Measurements from ENCODE around the gene LGALS9.
"Not testable (repeated sequence)": the region's sequence is repeated elsewhere in the genome, so short reads cannot be mapped to it uniquely, and the experiment has no call there.

LGALS9 gene

DNA sequence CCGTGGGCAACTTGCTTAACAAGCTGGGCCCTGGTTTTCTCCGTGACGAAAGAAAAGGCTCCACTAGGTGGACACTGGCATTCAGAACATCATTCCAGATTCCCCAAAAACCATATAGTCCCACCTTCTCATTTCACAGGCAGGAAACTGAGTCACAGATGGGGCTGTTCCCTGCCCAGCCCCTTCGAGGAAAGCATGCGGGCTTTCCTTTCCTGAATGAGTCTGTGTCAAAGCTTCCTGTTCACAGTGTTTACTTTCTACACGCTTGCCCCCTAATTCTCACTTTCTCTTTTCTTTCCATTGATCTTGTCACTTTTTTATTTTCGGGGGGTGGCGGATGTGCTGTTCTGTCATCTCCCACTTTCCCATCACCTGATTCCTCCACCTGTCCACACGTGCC lies 10.3 kb upstream of the LGALS9 start:
- Histone ChIP-seq H3K36me3 (ENCODE audit: control insufficient read depth, low read depth, low read length) (peaks cover 25% of the 10 kb centered on the region), H3K4me1 (ENCODE audit: control insufficient read depth, low read depth, low read length) (no peaks in the 10 kb centered on the region), H3K27me3 (ENCODE audit: control insufficient read depth, insufficient read depth, low read length) (no peaks in the 10 kb centered on the region), H3K4me3 (ENCODE audit: low read length) (no peak overlapping the region), H3K27ac (ENCODE audit: low read length) (no peak overlapping the region), H3K9ac (ENCODE audit: low read length) (no peak overlapping the region), H3K9me3 (ENCODE audit: control insufficient read depth, low read depth, low read length) (no peaks in the 10 kb centered on the region)

DNA sequence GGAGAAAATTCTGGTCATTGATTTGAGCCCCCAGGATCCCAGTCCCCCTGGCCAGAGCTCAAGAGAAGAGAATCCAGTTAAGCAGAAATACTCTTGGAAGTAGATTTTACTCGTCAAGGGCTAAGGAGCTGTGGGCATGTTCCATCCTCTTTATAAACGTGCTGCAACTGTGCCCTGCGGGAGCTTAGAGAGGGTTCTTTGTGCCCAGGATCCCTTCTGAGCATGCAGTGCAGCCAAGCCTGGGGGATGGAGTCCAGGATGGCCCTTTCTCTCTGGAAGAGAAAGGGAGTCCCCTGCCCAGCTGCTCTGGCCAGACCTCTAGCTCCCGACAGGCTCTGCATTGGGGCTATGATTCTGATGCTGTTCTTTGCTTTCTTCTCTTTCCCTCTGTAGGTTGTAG lies 9.5 kb upstream of the LGALS9 start:
- Histone ChIP-seq H3K4me3 (ENCODE audit: low read length) (no peak overlapping the region), H3K9me3 (ENCODE audit: control insufficient read depth, low read depth, low read length) (no peaks in the 10 kb centered on the region), H3K27me3 (ENCODE audit: control insufficient read depth, insufficient read depth, low read length) (no peaks in the 10 kb centered on the region), H3K9ac (ENCODE audit: low read length) (no peak overlapping the region), H3K4me1 (ENCODE audit: control insufficient read depth, low read depth, low read length) (no peaks in the 10 kb centered on the region), H3K36me3 (ENCODE audit: control insufficient read depth, low read depth, low read length) (peaks cover 28% of the 10 kb centered on the region), H3K27ac (ENCODE audit: low read length) (no peak overlapping the region)

DNA sequence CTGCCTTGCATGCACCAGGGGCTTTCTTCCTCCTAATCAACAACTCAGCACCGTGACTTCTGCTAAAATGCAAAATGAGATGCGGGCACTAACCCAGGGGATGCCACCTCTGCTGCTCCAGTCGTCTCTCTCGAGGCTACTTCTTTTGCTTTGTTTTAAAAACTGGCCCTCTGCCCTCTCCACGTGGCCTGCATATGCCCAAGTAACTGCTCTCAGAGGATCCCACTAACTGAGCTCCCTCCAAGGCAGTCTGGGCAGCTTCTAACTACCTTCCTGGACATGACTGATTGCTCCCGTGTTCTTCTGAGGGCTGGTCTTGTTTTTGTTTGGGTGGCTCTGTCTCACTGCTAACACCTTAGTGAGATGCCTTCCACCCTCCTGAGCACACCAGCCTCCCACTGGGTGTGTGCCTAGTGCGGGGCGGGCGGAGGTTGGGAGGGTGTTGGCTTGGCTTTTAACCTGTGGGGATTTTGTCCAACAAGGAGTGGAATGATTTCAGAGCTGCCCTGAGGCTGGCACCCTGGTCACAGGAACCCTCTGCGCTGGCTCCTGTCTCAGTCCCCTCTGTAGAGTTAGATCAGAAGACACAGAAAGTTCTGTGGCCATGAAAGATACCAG lies 8.9 kb upstream of the LGALS9 start:
- Histone ChIP-seq H3K4me3 (ENCODE audit: low read length) (no peak overlapping the region), H3K36me3 (ENCODE audit: control insufficient read depth, low read depth, low read length) (peaks cover 25% of the 10 kb centered on the region), H3K9me3 (ENCODE audit: control insufficient read depth, low read depth, low read length) (no peaks in the 10 kb centered on the region), H3K27ac (ENCODE audit: low read length) (no peak overlapping the region), H3K9ac (ENCODE audit: low read length) (no peak overlapping the region), H3K4me1 (ENCODE audit: control insufficient read depth, low read depth, low read length) (no peaks in the 10 kb centered on the region), H3K27me3 (ENCODE audit: control insufficient read depth, insufficient read depth, low read length) (no peaks in the 10 kb centered on the region)

DNA sequence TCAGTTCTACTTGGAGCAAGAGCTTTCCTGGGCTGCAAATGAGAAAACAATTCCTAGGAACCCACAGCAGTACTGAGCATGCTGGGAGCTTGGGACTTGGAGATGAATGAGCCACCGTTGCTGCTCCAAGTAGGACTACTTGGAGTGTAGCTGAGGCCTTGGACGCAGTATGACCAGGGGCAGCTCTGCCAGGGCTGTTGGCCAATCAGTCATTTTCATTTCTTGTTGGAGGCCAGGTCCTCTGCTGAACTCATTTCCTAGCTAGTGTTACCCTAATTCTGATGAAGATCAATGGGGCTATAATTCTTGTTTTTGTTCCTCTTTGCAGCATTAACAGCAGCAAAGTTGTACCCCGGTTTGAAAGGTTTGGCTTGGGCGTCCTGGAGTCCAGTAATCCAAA lies 8.0 kb upstream of the LGALS9 start:
- H3K4me3 ChIP-seq (ENCODE audit: low read length) = no peak overlapping the region
- H3K36me3 ChIP-seq (ENCODE audit: control insufficient read depth, low read depth, low read length) = peaks cover 20% of the 10 kb centered on the region
- H3K4me1 ChIP-seq (ENCODE audit: control insufficient read depth, low read depth, low read length) = no peaks in the 10 kb centered on the region
- H3K27me3 ChIP-seq (ENCODE audit: control insufficient read depth, insufficient read depth, low read length) = no peaks in the 10 kb centered on the region
- H3K9ac ChIP-seq (ENCODE audit: low read length) = no peak overlapping the region
- H3K9me3 ChIP-seq (ENCODE audit: control insufficient read depth, low read depth, low read length) = no peaks in the 10 kb centered on the region
- no peak overlapping the region for H3K27ac ChIP-seq (ENCODE audit: low read length)

DNA sequence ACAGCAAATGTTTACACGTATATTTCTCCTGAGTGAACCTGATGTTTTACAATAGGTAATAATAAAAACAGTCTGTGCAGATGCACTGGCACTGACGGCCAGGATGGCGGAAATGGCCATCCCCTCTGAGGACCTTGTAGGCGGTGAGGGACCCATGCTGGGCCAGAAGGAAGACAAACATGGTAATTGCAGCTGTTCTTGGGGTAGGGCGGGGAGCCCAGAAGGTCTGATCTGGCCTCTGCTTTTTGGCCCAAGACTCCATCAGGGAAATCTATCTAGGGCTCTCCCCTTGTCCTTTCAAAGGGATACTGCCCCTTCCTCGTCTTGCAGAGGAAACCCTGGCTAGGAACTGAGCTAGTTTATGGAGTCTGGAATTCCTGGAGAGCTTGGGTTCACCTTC lies 7.4 kb upstream of the LGALS9 start:
- Histone ChIP-seq H3K9me3 (ENCODE audit: control insufficient read depth, low read depth, low read length) (no peaks in the 10 kb centered on the region), H3K4me3 (ENCODE audit: low read length) (no peak overlapping the region), H3K36me3 (ENCODE audit: control insufficient read depth, low read depth, low read length) (peaks cover 17% of the 10 kb centered on the region), H3K27me3 (ENCODE audit: control insufficient read depth, insufficient read depth, low read length) (no peaks in the 10 kb centered on the region), H3K4me1 (ENCODE audit: control insufficient read depth, low read depth, low read length) (no peaks in the 10 kb centered on the region), H3K9ac (ENCODE audit: low read length) (no peak overlapping the region), H3K27ac (ENCODE audit: low read length) (no peak overlapping the region)

DNA sequence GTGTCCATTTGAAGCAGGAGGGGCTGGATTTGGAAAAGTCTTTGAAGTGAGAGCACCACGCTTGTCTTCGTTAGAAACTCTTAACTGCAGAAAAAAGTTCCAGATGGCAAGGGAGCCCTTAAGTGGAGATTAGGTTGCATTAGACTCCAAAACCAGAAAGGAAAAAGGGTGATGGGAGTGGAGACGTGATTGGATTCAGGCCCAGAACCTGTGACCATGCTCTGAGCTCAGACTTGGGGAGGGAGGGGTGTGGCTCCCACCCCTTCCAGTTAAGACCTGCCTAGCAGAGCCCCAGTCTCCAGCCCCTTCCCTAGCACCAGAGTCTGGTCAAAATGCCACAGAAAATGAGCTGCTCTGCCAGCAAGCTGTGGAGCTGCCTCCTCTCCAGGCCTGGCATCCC lies 6.4 kb upstream of the LGALS9 start:
- Histone ChIP-seq H3K9ac (ENCODE audit: low read length) (no peak overlapping the region), H3K9me3 (ENCODE audit: control insufficient read depth, low read depth, low read length) (no peaks in the 10 kb centered on the region), H3K27me3 (ENCODE audit: control insufficient read depth, insufficient read depth, low read length) (no peaks in the 10 kb centered on the region), H3K27ac (ENCODE audit: low read length) (no peak overlapping the region), H3K4me3 (ENCODE audit: low read length) (no peak overlapping the region), H3K4me1 (ENCODE audit: control insufficient read depth, low read depth, low read length) (no peaks in the 10 kb centered on the region), H3K36me3 (ENCODE audit: control insufficient read depth, low read depth, low read length) (peaks cover 17% of the 10 kb centered on the region)

DNA sequence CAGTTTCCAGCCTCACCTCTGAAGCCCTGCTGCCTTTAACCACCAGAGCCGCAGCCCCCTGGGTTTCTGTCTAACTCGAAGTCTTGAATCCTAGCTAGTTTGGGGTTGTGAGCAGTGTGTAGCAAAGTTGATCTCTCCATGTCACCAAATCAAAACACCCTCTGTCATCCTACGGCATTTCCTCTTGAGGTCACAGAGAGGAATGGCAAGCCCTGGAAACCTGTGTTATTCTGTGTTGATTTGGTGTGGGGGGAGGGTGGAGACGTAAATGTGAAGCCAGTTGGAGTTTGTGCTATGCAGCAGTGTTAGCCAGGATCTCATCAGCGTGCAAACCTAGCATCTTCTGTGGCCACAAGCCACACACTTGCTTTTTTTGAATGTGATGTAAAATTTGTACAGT lies 5.1 kb upstream of the LGALS9 start:
- H3K4me3 ChIP-seq (ENCODE audit: low read length) = no peak overlapping the region
- no peaks in the 10 kb centered on the region for H3K27me3 ChIP-seq (ENCODE audit: control insufficient read depth, insufficient read depth, low read length)
- H3K4me1 ChIP-seq (ENCODE audit: control insufficient read depth, low read depth, low read length) = no peaks in the 10 kb centered on the region
- no peaks in the 10 kb centered on the region for H3K9me3 ChIP-seq (ENCODE audit: control insufficient read depth, low read depth, low read length)
- H3K27ac ChIP-seq (ENCODE audit: low read length) = no peak overlapping the region
- no peak overlapping the region for H3K9ac ChIP-seq (ENCODE audit: low read length)
- peaks cover 13% of the 10 kb centered on the region for H3K36me3 ChIP-seq (ENCODE audit: control insufficient read depth, low read depth, low read length)

DNA sequence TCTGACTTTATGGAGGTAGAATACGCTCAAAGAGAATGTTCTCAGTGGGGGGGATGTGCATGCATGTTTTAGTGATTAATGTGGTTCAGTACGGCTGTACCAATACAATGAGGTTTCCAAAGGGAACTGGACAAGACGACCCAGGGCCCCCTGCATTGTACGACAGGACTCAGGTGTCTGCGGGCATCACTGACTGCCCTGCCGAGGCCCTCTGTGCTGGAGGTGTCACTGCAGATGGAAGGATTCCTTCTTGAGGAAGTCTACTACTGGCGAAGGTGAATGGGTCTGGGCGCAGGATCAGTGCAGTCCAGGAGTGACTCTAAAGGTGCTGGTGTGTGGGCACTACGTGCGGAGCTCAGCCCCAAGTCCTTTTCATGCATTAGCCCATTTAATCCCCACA lies 3.5 kb upstream of the LGALS9 start:
- Histone ChIP-seq H3K27me3 (ENCODE audit: control insufficient read depth, insufficient read depth, low read length) (no peaks in the 10 kb centered on the region), H3K27ac (ENCODE audit: low read length) (no peak overlapping the region), H3K9me3 (ENCODE audit: control insufficient read depth, low read depth, low read length) (no peaks in the 10 kb centered on the region), H3K4me1 (ENCODE audit: control insufficient read depth, low read depth, low read length) (no peaks in the 10 kb centered on the region), H3K9ac (ENCODE audit: low read length) (no peak overlapping the region), H3K4me3 (ENCODE audit: low read length) (no peak overlapping the region), H3K36me3 (ENCODE audit: control insufficient read depth, low read depth, low read length) (peaks cover 13% of the 10 kb centered on the region)

DNA sequence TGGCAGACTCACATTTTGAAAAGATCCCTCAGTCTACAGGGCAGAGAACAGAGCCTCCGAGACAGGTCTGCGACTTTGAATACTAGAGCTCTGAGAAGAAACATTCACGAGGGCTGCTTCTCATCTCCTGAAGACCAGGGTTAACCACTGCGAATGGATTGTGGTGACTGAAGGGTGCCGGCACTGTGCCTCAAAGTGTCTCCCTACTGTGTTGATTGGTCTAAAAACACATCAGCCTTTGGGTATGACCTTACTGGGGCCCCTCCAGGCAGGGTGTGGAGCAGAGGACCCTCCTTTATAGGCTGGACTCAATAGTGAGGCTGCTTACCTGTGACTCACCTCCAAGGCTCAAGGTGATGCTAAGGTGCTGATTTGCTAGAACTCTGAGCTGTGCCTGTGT lies 2.6 kb upstream of the LGALS9 start:
- Histone ChIP-seq H3K36me3 (ENCODE audit: control insufficient read depth, low read depth, low read length) (peaks cover 8% of the 10 kb centered on the region), H3K27ac (ENCODE audit: low read length) (no peak overlapping the region), H3K4me3 (ENCODE audit: low read length) (no peak overlapping the region), H3K4me1 (ENCODE audit: control insufficient read depth, low read depth, low read length) (no peaks in the 10 kb centered on the region), H3K9ac (ENCODE audit: low read length) (no peak overlapping the region), H3K9me3 (ENCODE audit: control insufficient read depth, low read depth, low read length) (no peaks in the 10 kb centered on the region), H3K27me3 (ENCODE audit: control insufficient read depth, insufficient read depth, low read length) (no peaks in the 10 kb centered on the region)

DNA sequence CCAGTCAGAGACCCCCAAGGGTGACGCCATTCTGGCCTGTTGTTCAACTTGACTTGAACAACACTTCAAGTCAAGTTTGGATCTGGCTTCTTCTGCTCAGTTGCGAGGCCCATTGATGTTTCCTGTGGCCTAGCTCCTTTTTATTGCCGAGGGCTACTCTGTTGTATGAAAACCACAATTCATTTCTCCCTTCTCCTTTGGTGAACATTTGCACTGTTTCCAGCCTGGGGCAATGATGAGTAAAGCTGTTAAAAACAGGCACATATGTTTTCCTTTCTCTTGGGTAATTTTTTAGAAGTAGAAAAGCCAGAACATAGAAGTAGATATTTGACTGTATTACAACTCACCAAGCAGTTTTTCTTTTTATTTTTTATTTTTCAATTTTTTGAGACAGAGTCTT lies 1.7 kb upstream of the LGALS9 start:
- not testable (repeated sequence) for H3K27ac ChIP-seq (ENCODE audit: low read length); H3K4me3 ChIP-seq (ENCODE audit: low read length); H3K36me3 ChIP-seq (ENCODE audit: control insufficient read depth, low read depth, low read length); H3K9me3 ChIP-seq (ENCODE audit: control insufficient read depth, low read depth, low read length); H3K27me3 ChIP-seq (ENCODE audit: control insufficient read depth, insufficient read depth, low read length); H3K4me1 ChIP-seq (ENCODE audit: control insufficient read depth, low read depth, low read length); H3K9ac ChIP-seq (ENCODE audit: low read length)

DNA sequence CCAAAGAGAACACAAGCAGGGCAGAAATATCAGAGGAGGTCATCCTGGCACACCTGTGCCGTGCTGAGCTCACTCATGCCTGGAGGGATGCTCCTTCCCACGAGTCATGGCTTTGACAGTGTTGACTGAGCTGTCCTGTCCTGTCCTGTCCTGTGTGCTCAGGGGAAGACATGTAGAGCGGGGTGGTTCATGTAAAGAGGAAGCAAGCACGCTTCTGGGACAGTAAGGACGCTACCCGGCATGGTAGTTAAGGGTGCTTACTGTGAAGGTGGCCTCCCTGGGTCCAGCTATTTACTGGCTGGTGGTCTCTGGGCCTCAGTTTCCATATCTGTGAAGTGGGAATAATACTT lies 398 bp downstream of the LGALS9 start:
- Histone ChIP-seq H3K36me3 (ENCODE audit: control insufficient read depth, low read depth, low read length) (peaks cover 1% of the 10 kb centered on the region), H3K4me1 (ENCODE audit: control insufficient read depth, low read depth, low read length) (no peaks in the 10 kb centered on the region), H3K9ac (ENCODE audit: low read length) (no peak overlapping the region), H3K27ac (ENCODE audit: low read length) (no peak overlapping the region), H3K27me3 (ENCODE audit: control insufficient read depth, insufficient read depth, low read length) (no peaks in the 10 kb centered on the region), H3K9me3 (ENCODE audit: control insufficient read depth, low read depth, low read length) (no peaks in the 10 kb centered on the region), H3K4me3 (ENCODE audit: low read length) (no peak overlapping the region)

DNA sequence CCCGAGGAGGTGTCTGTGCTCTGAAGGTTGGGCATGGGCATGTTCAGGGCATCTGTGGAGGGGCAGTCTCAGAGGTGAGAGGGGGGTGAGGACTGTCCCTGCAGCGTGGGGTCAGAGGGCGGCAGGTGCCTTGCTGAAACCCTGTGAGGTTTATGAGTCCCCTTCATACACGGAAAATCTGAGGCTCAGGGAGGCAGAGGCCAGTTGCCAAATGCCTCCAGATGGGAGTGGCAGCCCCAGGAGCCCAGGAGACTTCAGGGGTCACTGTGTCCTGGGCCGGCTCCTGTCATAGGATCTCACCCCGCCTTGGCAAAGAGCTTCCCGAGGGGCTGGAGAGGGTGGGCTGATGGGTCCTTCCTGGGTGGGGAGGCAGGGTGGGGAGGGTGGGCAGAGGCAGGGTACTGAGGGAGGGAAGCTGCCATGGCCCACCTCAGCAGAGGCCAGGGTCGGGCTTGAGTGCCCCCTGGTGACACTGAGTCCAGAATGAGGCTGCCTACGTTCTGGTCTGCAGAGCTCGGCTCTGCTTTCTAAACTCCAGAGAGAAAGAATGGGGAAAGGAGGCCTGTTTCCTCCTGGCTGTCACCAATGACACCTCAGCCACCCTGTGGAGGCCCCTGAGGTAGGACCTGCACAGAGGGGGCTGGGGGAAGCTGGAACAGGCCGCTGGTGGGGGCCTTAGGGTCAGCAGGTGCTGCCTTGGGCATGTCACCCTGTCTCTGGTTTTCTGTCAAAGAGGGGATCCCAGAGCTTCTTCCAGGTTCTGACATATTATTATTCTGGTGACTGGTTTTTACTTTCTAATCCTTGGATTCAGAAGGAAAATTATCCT lies 1.1 kb downstream of the LGALS9 start:
- Histone ChIP-seq H3K9ac (ENCODE audit: low read length) (no peak overlapping the region), H3K9me3 (ENCODE audit: control insufficient read depth, low read depth, low read length) (no peaks in the 10 kb centered on the region), H3K4me1 (ENCODE audit: control insufficient read depth, low read depth, low read length) (no peaks in the 10 kb centered on the region), H3K27ac (ENCODE audit: low read length) (no peak overlapping the region), H3K27me3 (ENCODE audit: control insufficient read depth, insufficient read depth, low read length) (no peaks in the 10 kb centered on the region), H3K4me3 (ENCODE audit: low read length) (no peak overlapping the region), H3K36me3 (ENCODE audit: control insufficient read depth, low read depth, low read length) (no peaks in the 10 kb centered on the region)
